ENCODE results near the gene SALL3.

The SALL3 gene

GRCh38 chr18:79008356-79008940 is 28.8 kb downstream of the SALL3 start:
- DNase-seq, result no peak

- no peak for DNase-seq
Observed at GRCh38 chr18:79010802-79011201, 31.2 kb downstream of the SALL3 start.

DNA sequence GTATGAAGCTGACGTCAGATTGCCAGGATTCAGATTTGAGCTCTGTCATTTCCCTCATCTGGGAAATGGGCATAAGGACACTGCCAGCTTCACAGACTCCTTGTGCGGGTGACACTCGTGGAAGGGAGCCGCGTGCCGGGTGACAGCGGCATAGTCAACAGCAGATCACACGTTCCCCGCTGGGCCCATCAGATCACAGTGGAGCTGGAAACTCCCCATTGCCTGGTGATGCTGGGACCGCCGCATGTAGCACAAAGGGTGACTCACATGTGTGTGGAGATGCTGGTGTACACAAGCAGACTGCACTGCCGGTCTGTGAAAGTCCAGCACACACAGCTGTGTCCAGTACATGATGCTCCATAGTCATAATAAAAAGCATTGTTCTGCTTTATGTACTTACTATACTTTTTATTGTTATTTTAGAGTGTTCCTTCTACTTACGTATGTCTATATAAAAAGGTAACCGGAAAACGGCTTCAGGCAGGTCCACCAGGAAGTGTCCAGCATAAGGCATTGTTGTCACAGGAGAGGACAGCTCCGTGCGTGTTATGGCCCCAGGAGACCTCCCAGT is 31.8 kb downstream of the SALL3 start:
- peak; percentile 26 for DNase-seq

- no peak for DNase-seq
Observed at GRCh38 chr18:79013869-79014268, 34.3 kb downstream of the SALL3 start.

DNA sequence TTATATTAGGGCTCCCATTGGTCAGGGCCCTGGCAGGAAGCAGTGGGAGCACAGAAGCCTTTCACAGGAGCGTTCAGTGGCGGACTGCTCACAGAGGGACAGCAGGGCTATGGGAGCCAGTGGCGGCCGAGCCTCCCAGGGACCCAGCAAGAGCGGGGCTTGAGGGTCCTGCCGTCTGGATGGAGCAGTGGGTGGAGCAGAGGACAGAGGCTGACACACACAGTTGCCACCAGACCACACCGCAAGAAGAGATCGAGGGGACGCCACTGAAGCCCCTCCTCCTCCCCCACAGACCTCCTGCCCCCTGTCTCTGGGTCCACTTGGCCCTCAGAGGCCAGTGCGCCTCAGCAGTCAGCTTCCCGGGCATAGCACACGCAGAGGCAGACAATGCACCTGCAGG is 39.3 kb downstream of the SALL3 start:
- DNase-seq, result no peak

DNA sequence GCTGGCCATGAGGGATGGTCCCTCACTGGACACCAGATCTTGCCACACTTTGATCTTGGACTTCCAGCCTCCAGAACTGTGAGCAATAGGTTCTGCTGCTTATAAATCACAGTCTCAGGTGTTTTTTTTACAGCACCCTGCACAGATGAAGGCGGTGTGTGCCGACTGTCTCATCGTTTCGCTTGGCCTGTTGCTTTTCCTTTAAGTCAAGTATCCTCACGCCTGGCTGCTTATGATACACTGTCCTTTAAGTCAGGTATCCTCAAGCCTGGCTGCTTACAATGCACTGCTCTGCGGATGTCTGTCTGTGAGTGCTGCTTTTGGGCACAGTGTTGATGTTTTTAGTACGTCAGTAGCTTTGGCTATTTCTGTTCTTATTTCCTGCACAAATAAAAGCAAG is 40.3 kb downstream of the SALL3 start:
- DNase-seq, result no peak

DNA sequence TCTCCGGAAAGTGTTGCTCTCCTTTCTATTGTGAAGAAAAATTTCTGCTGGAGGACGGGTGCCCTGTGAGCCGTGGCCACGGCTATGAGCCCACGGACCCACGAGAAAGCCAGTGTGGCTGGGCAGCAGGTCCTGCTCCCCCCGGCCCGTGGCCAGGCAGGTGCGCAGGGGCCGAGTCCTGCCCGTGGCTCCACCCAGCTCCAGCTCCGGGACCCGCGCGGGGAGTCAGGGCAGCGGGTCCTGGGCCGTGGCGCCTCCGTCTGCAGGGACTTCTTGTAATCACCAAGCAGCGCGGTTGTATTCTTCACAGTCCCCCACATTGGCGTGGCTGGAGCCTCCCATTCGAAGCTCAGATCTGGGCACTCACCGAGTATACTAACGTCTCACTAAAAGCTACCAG is 43.0 kb downstream of the SALL3 start:
- no peak for DNase-seq

DNA sequence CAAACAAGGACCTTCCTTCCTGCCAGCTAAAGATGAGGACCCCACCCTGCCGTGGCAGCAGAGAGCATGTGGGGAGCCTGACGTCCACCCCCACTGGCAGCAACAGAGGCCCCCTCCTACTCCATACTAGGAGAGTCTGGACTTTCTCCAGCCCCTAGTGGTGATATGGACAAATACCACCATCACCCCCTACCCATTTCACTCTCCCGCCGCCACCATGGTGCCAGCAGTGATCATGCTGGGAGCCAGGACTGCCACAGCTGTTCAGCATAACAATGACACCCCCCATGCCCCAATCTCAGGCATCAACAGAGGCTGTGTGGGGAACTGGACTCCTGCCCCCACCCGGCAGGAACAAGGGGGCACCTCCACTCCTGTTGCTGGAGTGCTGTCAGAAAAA is 46.9 kb downstream of the SALL3 start:
- no peak for DNase-seq

- no peak for DNase-seq
Observed at GRCh38 chr18:79030680-79031079, 51.1 kb downstream of the SALL3 start.

DNA sequence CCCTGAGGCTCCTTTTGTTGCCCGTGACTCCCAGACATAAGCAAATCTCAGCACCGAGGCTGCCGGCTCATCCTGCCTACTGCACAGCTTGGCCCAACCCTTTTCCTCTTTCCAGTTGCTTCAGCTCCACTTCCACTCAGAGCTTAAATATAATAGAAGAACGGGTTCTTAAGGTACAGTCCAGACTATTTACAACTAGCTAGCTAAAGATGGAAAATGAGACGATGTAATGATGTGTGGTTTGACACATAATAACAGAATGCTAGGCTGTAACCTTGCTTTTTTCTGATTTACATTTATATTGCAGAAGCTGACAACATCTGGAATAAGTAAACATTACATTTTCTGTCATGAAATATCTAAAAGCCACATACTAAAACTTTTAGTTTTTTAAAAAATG is 62.7 kb downstream of the SALL3 start:
- DNase-seq, result peak; percentile 37

GRCh38 chr18:79043288-79043687 is 63.7 kb downstream of the SALL3 start:
- no peak for DNase-seq

DNA sequence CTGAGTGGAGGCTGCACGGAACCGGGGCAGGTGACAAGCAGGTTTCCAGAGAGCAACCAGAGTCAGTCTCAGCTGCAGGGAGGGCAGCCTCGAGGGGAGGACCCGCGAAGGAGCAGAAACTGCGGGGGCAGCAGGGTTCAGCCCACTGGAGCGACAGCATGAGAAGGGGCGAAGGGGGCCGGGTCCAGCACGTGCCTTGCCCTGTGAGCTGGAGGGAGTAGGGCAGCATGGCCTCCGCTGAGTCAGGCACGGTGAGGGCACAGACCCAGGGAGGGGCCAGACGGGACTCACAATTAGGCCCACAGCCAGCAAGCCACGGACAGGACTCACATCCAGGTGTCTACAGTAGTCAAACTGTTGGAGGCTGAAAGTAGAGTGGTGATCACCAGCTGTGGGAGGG is 66.9 kb downstream of the SALL3 start:
- no peak for DNase-seq

- no peak for DNase-seq
Observed at GRCh38 chr18:79047556-79048244, 68.1 kb downstream of the SALL3 start.

- DNase-seq, result no peak
Observed at GRCh38 chr18:79048245-79048632, 68.6 kb downstream of the SALL3 start.

GRCh38 chr18:79049506-79049905 is 69.9 kb downstream of the SALL3 start:
- no peak for DNase-seq

Data from DMS53 (cell line).